ENCODE data around the gene HECTD1.
A peak's percentile ranks its signal among the peaks of the same experiment; 100 is the strongest.
"Not testable (repeated sequence)": the region's sequence is repeated elsewhere in the genome, so short reads cannot be mapped to it uniquely, and the experiment has no call there.

The HECTD1 gene

DNA sequence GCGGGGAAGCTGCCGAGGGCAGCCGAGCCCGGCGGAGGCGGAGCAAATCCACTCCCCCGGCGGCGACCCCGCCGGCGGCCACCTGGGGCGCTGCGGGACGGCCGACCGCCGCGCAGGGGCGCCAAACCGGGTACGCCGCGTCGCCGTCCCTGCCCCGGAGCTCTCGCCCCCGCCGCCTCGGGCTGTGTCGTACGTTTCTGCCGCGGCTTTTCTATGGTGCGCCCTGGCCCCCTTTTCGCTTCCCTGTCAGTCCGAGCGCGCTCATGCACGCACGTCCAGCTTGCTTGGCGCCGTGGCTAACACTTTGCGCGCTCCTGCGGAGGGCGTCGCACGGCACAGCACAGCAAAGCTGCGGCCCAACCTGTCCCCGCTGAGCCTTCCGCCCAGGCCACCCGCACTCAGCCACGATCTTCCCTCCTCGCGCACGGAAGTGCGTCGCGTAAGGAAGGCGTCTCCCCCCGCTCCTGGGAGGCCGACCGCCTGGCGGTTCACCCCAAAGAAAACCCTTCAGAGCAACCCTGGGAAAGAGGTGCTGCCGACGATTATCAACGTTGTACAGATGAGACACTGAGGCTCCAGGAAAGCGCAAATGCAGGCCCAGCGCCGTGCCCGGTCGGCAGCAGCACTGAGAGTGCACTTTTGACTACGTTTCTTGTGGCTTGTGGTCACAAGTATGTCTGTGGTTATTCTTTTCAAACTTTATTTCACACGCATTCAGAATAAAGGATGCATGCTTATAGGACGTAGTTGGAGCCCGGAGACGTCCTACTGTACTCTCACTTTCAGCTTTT, at the start of gene HECTD1:
Gene HECTD1, minus strand, starts transcription at position 39 of the 791 bp plus-strand sequence. CDS start 1,857 bp downstream, outside the sequence.
- DNase-seq (ENCODE audit: low read depth) = peak; percentile 79

DNA sequence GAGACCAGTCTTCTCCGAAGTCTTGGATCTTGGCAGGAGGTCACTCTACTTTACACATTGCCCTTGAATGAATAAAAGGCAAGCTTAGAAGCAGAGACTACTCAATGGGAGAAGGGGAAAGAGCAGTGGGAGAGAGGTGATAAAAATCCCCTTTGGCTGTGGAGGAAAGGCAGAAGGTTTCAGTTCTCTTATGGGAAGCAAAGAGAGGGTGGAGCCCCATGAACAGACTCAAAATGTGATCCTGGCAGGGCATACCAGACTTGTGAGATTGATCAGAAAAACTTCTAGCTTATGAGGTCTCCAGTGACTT, 49.6 kb upstream of the HECTD1 start:
- no peak for DNase-seq (ENCODE audit: low read depth)

- DNase-seq (ENCODE audit: low read depth) = no peak
These were observed 49.1 kb upstream of the HECTD1 start for GRCh38 chr14:31256534-31257243.

DNA sequence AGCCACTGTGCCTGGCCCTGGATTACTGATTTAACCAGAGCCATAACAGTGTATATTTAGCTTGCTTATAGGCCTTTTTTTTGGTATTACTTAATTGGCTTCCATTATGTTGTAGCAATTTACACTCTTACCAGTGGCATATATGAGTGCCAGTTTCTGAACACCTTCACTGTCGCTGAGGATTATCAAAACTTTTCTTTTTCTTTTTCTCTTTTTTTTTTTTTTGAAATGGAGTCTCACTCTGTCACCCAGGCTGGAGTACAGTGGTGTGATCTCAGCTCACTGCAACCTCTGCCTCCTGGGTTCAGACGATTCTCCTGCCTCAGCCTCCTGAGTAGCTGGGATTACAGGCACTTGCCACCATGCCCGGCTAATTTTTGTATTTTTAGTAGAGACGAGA, 48.3 kb upstream of the HECTD1 start:
- DNase-seq (ENCODE audit: low read depth) = not testable (repeated sequence)

GRCh38 chr14:31255286-31255685, 47.7 kb upstream of the HECTD1 start:
- no peak for DNase-seq (ENCODE audit: low read depth)

DNA sequence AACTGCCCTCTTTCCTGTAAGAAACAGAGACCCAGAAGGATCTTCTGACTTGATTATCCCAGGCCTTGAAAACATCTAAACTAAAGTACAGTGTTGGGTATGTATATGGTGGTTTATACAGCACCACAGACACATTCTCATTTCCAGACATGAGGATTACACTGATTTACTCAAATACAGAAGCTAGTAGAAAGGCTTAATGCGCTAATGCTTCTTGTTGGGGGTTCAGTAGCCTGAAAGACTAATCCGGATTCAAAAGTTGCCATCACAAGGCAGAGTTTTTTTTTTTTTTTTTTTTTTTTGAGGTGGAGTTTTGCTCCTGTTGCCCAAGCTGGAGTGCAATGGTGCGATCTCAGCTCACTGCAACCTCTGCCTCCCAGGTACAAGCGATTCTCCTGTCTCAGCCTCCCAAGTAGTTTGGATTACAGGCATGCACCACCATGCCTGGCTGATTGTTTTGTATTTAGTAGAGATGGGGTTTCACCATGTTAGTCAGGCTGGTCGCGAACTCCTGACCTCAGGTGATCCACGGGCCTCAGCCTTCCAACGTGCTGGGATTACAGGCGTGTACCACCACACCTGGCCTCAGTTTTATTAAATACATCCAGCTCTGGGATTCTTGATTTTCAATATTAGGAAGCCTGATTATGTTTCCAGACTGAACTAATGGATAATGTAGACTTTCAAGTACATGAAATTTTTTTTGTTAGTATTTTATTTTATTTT, 46.3 kb upstream of the HECTD1 start:
- no peak for DNase-seq (ENCODE audit: low read depth)

GRCh38 chr14:31252865-31253264, 45.3 kb upstream of the HECTD1 start:
- DNase-seq (ENCODE audit: low read depth) = no peak

DNA sequence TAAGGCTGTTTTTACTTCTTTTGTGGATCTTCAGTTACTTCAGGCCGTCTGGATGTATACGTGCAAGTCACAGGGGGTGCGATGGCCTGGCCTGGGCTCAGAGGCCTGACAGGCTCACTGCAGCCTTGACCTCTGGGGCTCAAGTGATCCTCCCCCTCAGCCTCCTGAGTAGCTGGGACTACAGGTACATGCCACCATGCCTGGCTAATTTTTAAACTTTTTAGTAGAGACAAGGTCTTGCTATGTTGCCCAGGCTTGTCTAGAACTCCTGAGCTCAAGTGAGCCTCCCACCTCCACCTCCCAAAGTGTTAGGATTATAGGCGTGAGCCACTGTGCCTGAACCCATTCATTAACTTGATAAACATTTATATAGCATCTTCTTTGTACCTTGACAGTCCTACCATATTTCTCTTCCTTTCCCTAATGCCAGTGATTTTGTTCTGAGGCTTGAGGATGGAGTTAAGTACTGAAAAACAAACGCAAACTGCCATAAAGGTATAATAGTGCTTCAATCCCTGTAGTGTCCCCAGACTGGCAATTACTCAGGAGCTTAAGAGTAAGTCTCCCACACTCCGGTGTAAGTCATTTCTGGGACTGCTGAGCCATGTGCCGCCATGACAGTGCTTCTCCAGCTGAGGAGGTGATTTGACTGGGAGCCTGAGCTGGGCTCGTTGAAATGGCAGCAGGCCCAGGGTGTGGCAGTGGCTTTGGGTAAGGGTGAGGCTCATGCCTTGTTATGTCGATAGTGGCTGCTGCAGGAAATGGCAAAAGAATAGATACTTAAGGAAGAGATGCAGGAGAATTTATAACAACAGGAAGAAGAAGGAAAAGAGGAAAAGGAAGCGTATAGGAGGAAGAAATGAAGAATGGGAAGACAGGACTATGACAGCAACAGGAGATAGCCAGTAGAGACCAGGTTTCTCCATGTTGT, 43.7 kb upstream of the HECTD1 start:
- no peak for DNase-seq (ENCODE audit: low read depth)

- no peak for DNase-seq (ENCODE audit: low read depth)
These were observed 37.0 kb upstream of the HECTD1 start for GRCh38 chr14:31244626-31245025.

GRCh38 chr14:31243860-31244259, 36.3 kb upstream of the HECTD1 start:
- DNase-seq (ENCODE audit: low read depth) = no peak

DNA sequence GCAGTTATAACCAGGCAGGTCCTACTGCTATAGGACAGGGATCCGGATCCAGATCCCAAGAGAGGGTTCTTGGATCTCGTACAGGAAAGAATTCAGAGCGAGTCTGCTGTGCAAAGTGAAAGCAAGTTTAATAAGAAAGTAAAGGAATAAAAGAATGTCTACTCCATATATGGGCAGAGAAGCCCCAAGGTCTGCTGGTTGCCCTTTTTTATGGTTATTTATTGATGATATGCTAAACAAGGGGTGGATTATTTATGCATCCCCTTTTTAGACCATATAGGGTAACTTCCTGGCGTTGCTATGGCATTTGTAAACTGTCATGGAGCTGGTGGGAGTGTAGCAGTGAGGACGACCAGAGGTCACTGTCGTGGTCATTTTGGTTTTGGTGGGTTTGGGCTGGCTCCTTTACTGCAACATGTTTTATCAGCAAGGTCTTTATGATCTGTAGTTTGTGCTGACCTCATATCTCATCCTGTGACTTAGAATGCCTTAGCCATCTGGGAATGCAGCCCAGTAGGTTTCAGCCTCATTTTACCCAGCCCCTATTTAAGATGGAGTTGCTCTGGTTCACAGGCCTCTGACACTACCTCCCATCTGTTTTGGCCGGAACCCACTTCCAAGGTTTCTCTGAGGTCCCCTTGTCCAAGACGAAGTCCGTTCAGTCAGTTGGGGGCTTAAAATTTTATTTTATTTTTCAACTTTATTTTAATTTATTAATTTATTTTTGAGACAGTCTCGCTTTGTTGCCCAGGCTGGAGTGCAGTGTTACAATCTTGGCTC, 34.8 kb upstream of the HECTD1 start:
- not testable (repeated sequence) for DNase-seq (ENCODE audit: low read depth)

GRCh38 chr14:31241450-31242114, 34.0 kb upstream of the HECTD1 start:
- no peak for DNase-seq (ENCODE audit: low read depth)

- no peak for DNase-seq (ENCODE audit: low read depth)
These were observed 32.1 kb upstream of the HECTD1 start for GRCh38 chr14:31239741-31240140.

DNA sequence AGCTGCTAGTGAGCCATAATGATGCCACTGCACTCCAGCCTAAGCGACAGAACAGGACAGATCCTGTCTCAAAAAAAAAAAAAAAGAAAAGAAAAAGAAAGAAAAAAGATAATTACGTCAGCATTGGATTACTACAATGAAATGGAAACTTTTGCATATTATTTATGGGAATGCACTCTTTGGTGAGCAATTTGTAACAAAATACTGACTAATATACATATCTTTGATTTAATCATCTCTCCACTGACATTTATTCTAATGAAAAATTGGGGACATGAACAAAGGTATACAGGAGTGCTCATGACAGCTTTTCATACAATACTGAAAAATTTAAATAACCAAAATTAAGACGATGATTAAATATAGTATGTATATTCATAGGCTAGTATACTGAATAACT, 27.9 kb upstream of the HECTD1 start:
- no peak for DNase-seq (ENCODE audit: low read depth)

GRCh38 chr14:31232081-31232480, 24.5 kb upstream of the HECTD1 start:
- no peak for DNase-seq (ENCODE audit: low read depth)

- DNase-seq (ENCODE audit: low read depth) = not testable (repeated sequence)
These were observed 23.7 kb upstream of the HECTD1 start for GRCh38 chr14:31231272-31231671.

DNA sequence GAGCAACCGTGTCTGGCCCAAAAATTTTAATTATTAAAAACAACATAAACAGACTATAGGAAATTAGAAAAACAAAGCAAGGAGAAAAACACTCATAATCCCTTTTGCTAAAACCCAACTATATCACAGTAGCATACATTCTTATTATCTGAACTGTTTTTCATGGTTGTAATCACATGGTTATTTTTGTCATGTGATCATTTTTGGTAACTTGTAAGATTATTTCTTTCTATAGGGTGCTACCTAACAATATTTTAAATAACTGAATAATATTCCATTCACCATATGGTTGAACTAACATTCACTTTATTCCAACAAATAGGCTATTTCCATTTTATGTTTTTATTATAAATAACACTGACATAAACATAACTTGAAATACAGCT, 23.0 kb upstream of the HECTD1 start:
- no peak for DNase-seq (ENCODE audit: low read depth)

DNA sequence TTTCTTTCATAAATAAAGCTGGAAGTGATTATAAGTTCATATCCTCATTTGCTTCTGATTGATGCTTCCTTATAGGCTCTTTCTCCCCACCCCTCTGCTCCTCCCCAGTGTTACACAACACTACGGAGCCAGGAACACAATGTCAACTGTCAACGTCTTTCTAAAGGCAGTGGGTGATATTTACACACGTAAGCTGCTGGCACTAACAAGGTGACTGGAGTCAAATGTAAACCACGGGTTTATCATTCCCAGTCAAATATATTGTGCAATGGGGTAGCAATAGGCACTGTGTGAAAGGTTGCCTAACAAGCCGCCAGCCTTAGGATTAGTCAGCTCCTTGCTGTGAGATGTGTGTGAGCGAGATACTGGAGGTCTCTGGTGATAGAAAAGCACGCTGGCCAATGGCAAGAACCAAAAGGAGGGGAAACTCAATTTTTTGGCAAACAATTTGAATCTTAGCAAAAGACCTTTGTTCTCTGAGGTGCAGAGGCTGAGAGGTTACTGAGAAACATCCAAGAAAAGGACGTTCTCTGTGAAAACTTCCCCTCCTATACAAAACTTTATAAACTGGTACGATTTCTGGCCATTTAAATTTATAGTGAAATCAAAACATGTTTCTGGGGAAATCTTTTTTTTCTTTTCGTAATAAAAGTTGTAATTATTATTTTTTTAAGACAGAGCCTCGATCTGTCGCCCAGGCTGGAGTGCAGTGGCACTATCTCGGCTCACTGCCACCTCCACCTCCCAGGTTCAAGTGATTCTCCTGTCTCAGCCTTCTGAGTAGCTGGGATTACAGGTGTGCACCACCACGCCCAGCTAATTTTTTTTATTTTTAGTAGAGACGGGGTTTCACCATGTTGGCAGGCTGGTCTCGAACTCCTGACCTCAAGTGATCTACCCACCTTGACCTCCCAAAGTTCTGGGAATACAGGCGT, 22.3 kb upstream of the HECTD1 start:
- DNase-seq (ENCODE audit: low read depth) = peak; percentile 99

DNA sequence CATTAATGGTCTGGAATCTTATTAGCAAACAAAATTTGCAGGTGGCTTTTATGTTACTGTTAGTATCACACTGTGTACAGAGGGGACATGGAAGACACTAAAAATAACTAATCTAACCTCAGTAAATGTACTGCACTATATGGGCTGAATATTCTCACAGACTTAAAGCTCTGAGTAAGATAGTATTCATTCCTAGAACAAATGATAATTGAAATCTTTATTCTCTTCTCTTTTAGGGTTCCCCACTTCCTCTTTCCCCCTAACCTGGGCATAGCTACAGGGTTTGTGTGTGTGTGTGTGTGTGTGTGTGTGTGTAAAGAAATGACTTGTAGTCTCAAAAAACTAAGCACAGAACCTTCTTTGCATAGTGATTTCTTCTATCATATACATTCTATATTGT, 21.4 kb upstream of the HECTD1 start:
- DNase-seq (ENCODE audit: low read depth) = no peak
